Keratinocyte (primary cell): ENCODE data around the gene GSC2.

Experiments used
- CTCF ChIP-seq, 3 experiments: IDR thresholded peaks in 1 of 3; conservative IDR thresholded peaks in 1 of 3; optimal IDR thresholded peaks in 1 of 3; 2 replicates in 2 of 3; 3 replicates in 1 of 3; pipeline versions ENCODE3 to v1.5.1; 2011; ENCODE audit warnings: low read length in 3 of 3, mild to moderate bottlenecking in 3 of 3, moderate library complexity in 2 of 3, control low read depth in 1 of 3, inconsistent platforms in 1 of 3; ENCODE audit not compliant: insufficient read depth in 2 of 3; ENCODE audit errors: extremely low read depth in 1 of 3
- EZH2 ChIP-seq: IDR thresholded peaks from one replicate; pipeline ENCODE4 v1.6.1; 2012; ENCODE audit warnings: inconsistent platforms, mild to moderate bottlenecking, low read length, moderate library complexity

GRCh38 chr22:19149047-19149883 is 827 bp downstream of the GSC2 start:
- TF ChIP-seq CTCF (optimal IDR thresholded peaks at IDR 0.05 in 1 of 3, IDR thresholded peaks at IDR 0.05 in 1 of 3, conservative IDR thresholded peaks at IDR 0.05 in 1 of 3; ENCODE audit: extremely low read depth in 1 of 3, insufficient read depth in 2 of 3, low read length in 3 of 3), result no peak
- peak; percentile 93 for TF ChIP-seq EZH2
